SK-N-SH treated with all-trans-retinoic acid at 6 μM for 48 hours (cell line): ENCODE data around the gene FAM217A.
A peak's percentile ranks its signal among the peaks of the same experiment; 100 is the strongest.

Experiments used
- ATAC-seq: fragments of 200-7000 bp; cut with Tn5 transposase; 3 replicates; pipeline ENCODE4 v1.9.1; 2020; ENCODE audit warnings: mild to moderate bottlenecking, moderate library complexity
- ARNTL ChIP-seq: fragments of 450-650 bp; formaldehyde crosslinking; IDR thresholded peaks from 2 replicates; pipeline ENCODE4 v1.5.0; 2020; ENCODE audit warnings: low read depth, mild to moderate bottlenecking, moderate library complexity, borderline replicate concordance
- BACH2 ChIP-seq: fragments of 250-450 bp; sonication (Bioruptor Pico); IDR thresholded peaks from 2 replicates; pipeline ENCODE4 v1.9.0; 2021; ENCODE audit warnings: mild to moderate bottlenecking, borderline replicate concordance
- CSDC2 ChIP-seq: fragments of 250-450 bp; sonication (Bioruptor Pico); IDR thresholded peaks from 2 replicates; pipeline ENCODE4 v1.5.0; 2020; ENCODE audit warnings: mild to moderate bottlenecking, moderate library complexity
- ESRRG ChIP-seq: fragments of 250-450 bp; sonication (Bioruptor Pico); IDR thresholded peaks from 2 replicates; pipeline ENCODE4 v1.6.1; 2021; ENCODE audit warnings: mild to moderate bottlenecking
- ISL1 ChIP-seq: fragments of 250-450 bp; sonication (Bioruptor Pico); IDR thresholded peaks from 2 replicates; pipeline ENCODE4 v2.1.2; 2022; ENCODE audit warnings: mild to moderate bottlenecking, moderate library complexity
- OSR1 ChIP-seq: fragments of 250-450 bp; sonication (Bioruptor Pico); IDR thresholded peaks from 2 replicates; pipeline ENCODE4 v1.8.0; 2022; ENCODE audit warnings: moderate library complexity, mild to moderate bottlenecking, inconsistent platforms
- PPARA ChIP-seq: fragments of 250-450 bp; sonication (Bioruptor Pico); IDR thresholded peaks from 2 replicates; pipeline ENCODE4 v1.5.0; 2020; ENCODE audit warnings: mild to moderate bottlenecking, borderline replicate concordance
- RARB ChIP-seq: fragments of 250-450 bp; sonication (Bioruptor Pico); IDR thresholded peaks from 2 replicates; pipeline ENCODE4 v1.8.0; 2021; ENCODE audit warnings: mild to moderate bottlenecking, moderate library complexity
- SNAI2 ChIP-seq: fragments of 250-450 bp; sonication (Bioruptor Pico); IDR thresholded peaks from 2 replicates; pipeline ENCODE4 v1.5.0; 2020; ENCODE audit warnings: mild to moderate bottlenecking, moderate library complexity
- TOX ChIP-seq: fragments of 250-450 bp; sonication (Bioruptor Pico); IDR thresholded peaks from 2 replicates; pipeline ENCODE4 v1.8.0; 2021; ENCODE audit warnings: mild to moderate bottlenecking, moderate library complexity, borderline replicate concordance
- ZC3H10 ChIP-seq: fragments of 250-450 bp; sonication (Bioruptor Pico); IDR thresholded peaks from 2 replicates; pipeline ENCODE4 v1.5.1; 2021; ENCODE audit warnings: mild to moderate bottlenecking, moderate library complexity
- ZFP30 ChIP-seq: fragments of 450-650 bp; formaldehyde crosslinking; IDR thresholded peaks from 2 replicates; pipeline ENCODE4 v1.5.0; 2022; ENCODE audit warnings: mild to moderate bottlenecking, moderate library complexity
- ZNF565 ChIP-seq: fragments of 450-650 bp; formaldehyde crosslinking; conservative IDR thresholded peaks from 2 replicates; pipeline ENCODE4 v1.5.0; 2020; ENCODE audit warnings: low read depth, mild to moderate bottlenecking, moderate library complexity
- ZNF70 ChIP-seq: fragments of 450-650 bp; formaldehyde crosslinking; IDR thresholded peaks from 2 replicates; pipeline ENCODE4 v1.5.0; 2020; ENCODE audit warnings: mild to moderate bottlenecking, moderate library complexity
- ZNF8 ChIP-seq: fragments of 450-650 bp; formaldehyde crosslinking; IDR thresholded peaks from 2 replicates; pipeline ENCODE4 v1.5.0; 2020; ENCODE audit warnings: mild to moderate bottlenecking, moderate library complexity
- TF ChIP-seq, protein P1 (sequence below): fragments of 250-450 bp; sonication (Bioruptor Pico); IDR thresholded peaks from 2 replicates; pipeline ENCODE4 v1.5.0; 2020; ENCODE audit warnings: mild to moderate bottlenecking, moderate library complexity
- TF ChIP-seq, protein P2 (sequence below): fragments of 250-450 bp; sonication (Bioruptor Pico); IDR thresholded peaks from 2 replicates; pipeline ENCODE4 v1.8.0; 2021; ENCODE audit warnings: low read depth, mild to moderate bottlenecking, moderate library complexity, borderline replicate concordance
- TF ChIP-seq, protein P3 (sequence below): fragments of 250-450 bp; sonication (Bioruptor Pico); IDR thresholded peaks from 2 replicates; pipeline ENCODE4 v1.8.0; 2020; ENCODE audit warnings: mild to moderate bottlenecking, moderate library complexity, borderline replicate concordance
- TF ChIP-seq, protein P4 (sequence below): fragments of 250-450 bp; sonication (Bioruptor Pico); IDR thresholded peaks from 2 replicates; pipeline ENCODE4 v1.5.1; 2020; ENCODE audit warnings: low read depth, mild to moderate bottlenecking, moderate library complexity

Gene FAM217A

GRCh38 chr6:4125933-4126864 is 47.3 kb upstream of the FAM217A start (continued):
- no peak for TF ChIP-seq CSDC2
- no peak for TF ChIP-seq ISL1 (CRISPR knock-in tag)
- TF ChIP-seq ZNF8 (CRISPR knock-in tag) = no peak

- ATAC-seq = peak; percentile 11; the same call in 2 of the 3 replicates
- TF ChIP-seq, protein P1, sequence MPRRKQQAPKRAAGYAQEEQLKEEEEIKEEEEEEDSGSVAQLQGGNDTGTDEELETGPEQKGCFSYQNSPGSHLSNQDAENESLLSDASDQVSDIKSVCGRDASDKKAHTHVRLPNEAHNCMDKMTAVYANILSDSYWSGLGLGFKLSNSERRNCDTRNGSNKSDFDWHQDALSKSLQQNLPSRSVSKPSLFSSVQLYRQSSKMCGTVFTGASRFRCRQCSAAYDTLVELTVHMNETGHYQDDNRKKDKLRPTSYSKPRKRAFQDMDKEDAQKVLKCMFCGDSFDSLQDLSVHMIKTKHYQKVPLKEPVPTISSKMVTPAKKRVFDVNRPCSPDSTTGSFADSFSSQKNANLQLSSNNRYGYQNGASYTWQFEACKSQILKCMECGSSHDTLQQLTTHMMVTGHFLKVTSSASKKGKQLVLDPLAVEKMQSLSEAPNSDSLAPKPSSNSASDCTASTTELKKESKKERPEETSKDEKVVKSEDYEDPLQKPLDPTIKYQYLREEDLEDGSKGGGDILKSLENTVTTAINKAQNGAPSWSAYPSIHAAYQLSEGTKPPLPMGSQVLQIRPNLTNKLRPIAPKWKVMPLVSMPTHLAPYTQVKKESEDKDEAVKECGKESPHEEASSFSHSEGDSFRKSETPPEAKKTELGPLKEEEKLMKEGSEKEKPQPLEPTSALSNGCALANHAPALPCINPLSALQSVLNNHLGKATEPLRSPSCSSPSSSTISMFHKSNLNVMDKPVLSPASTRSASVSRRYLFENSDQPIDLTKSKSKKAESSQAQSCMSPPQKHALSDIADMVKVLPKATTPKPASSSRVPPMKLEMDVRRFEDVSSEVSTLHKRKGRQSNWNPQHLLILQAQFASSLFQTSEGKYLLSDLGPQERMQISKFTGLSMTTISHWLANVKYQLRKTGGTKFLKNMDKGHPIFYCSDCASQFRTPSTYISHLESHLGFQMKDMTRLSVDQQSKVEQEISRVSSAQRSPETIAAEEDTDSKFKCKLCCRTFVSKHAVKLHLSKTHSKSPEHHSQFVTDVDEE (CRISPR knock-in tag) = no peak
- no peak for TF ChIP-seq ZNF70 (CRISPR knock-in tag)
- no peak for TF ChIP-seq RARB (CRISPR knock-in tag)
- TF ChIP-seq ZNF565 (CRISPR knock-in tag) = no peak
Measured at GRCh38 chr6:4125500-4125899, 46.6 kb upstream of the FAM217A start.

DNA sequence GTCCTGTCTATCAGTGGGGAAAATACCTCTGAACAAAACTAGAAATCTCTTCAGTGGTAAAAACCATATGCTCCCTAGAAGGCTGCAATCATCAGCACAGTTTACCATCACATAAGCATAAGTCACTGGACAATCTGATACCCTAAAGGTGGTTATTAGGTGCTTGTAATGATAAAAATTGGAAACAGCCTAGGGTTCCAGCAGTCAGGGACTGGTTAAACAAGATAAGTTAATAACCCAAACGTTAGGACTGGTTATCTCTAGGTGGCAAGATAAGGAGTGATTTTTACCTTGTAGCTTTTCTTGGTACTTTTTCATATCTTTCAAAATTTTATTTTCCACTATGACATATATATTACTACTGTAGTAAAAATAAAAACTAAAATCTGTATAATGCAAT is 45.4 kb upstream of the FAM217A start:
- TF ChIP-seq ESRRG (CRISPR knock-in tag) (no peak), ARNTL (CRISPR knock-in tag) (no peak), CSDC2 (no peak), ISL1 (CRISPR knock-in tag) (no peak), ZFP30 (no peak), RARB (CRISPR knock-in tag) (no peak), ZNF8 (CRISPR knock-in tag) (no peak), ZC3H10 (CRISPR knock-in tag) (no peak), SNAI2 (CRISPR knock-in tag) (no peak), BACH2 (CRISPR knock-in tag) (no peak), PPARA (CRISPR knock-in tag) (no peak), ZNF70 (CRISPR knock-in tag) (no peak)
- TF ChIP-seq, protein P2, sequence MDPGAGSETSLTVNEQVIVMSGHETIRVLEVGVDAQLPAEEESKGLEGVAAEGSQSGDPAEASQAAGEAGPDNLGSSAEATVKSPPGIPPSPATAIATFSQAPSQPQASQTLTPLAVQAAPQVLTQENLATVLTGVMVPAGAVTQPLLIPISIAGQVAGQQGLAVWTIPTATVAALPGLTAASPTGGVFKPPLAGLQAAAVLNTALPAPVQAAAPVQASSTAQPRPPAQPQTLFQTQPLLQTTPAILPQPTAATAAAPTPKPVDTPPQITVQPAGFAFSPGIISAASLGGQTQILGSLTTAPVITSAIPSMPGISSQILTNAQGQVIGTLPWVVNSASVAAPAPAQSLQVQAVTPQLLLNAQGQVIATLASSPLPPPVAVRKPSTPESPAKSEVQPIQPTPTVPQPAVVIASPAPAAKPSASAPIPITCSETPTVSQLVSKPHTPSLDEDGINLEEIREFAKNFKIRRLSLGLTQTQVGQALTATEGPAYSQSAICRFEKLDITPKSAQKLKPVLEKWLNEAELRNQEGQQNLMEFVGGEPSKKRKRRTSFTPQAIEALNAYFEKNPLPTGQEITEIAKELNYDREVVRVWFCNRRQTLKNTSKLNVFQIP (CRISPR knock-in tag) = no peak
- TF ChIP-seq, protein P1 (CRISPR knock-in tag) = no peak
- TF ChIP-seq, protein P3, sequence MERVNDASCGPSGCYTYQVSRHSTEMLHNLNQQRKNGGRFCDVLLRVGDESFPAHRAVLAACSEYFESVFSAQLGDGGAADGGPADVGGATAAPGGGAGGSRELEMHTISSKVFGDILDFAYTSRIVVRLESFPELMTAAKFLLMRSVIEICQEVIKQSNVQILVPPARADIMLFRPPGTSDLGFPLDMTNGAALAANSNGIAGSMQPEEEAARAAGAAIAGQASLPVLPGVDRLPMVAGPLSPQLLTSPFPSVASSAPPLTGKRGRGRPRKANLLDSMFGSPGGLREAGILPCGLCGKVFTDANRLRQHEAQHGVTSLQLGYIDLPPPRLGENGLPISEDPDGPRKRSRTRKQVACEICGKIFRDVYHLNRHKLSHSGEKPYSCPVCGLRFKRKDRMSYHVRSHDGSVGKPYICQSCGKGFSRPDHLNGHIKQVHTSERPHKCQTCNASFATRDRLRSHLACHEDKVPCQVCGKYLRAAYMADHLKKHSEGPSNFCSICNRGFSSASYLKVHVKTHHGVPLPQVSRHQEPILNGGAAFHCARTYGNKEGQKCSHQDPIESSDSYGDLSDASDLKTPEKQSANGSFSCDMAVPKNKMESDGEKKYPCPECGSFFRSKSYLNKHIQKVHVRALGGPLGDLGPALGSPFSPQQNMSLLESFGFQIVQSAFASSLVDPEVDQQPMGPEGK (CRISPR knock-in tag) = no peak
- ATAC-seq = no peak

DNA sequence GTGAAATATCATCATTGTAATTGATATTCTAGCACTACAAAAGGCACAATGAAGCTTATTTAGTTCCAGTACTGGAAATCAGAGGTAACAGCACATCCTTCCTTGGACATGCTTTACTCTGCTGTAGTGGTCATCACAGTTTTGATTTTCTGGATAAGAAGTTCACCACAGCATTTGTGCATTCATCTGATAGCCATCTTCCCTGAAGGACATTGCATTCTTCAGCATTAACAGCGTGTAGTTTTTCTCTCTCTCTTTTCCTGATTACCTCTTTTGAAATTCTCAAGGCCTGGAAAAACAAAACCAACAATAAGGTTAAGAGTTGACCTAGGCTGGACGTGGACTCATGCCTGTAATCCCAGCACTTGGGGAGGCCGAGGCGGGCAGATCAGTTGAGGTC is 36.8 kb upstream of the FAM217A start:
- ATAC-seq = no peak
- TF ChIP-seq, protein P3 (CRISPR knock-in tag) = no peak
- TF ChIP-seq ESRRG (CRISPR knock-in tag) = no peak
- TF ChIP-seq OSR1 = no peak
- no peak for TF ChIP-seq ARNTL (CRISPR knock-in tag)
- no peak for TF ChIP-seq TOX
- TF ChIP-seq, protein P4, sequence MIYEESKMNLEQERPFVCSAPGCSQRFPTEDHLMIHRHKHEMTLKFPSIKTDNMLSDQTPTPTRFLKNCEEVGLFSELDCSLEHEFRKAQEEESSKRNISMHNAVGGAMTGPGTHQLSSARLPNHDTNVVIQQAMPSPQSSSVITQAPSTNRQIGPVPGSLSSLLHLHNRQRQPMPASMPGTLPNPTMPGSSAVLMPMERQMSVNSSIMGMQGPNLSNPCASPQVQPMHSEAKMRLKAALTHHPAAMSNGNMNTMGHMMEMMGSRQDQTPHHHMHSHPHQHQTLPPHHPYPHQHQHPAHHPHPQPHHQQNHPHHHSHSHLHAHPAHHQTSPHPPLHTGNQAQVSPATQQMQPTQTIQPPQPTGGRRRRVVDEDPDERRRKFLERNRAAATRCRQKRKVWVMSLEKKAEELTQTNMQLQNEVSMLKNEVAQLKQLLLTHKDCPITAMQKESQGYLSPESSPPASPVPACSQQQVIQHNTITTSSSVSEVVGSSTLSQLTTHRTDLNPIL (CRISPR knock-in tag) = no peak
- TF ChIP-seq ZNF8 (CRISPR knock-in tag) = no peak
- TF ChIP-seq ISL1 (CRISPR knock-in tag) = no peak
- TF ChIP-seq, protein P2 (CRISPR knock-in tag) = no peak
- no peak for TF ChIP-seq ZFP30
